Lower leg skin (tissue), 4 donors: ENCODE results near the gene TMEM147. TPM values are rescaled to one million over a fixed set of nuclear protein-coding genes. Genes with fewer than 3 reads are reported as not detected.

Experiments
- DNase-seq, 2 donors: peaks; one replicate each; pipeline ENCODE4 v3.0.0-alpha.2; 2019; ENCODE audit warnings: low spot score in 2 of 2
- H3K4me3 ChIP-seq: fragments of 200-600 bp; sonication (generic); 2 replicates; pipeline ENCODE4 v1.5.1; 2017; ENCODE audit warnings: mild to moderate bottlenecking, low read depth; ENCODE audit not compliant: poor library complexity, severe bottlenecking
- POLR2A ChIP-seq, 2 donors: fragments of 450-650 bp; IDR thresholded peaks; one replicate each; pipeline ENCODE4 v1.6.1; 2016 to 2017; ENCODE audit warnings: antibody characterized with exemption in 2 of 2, mild to moderate bottlenecking in 1 of 2, moderate library complexity in 1 of 2
- WGBS, 2 donors: methylation state at CpG; one replicate each; pipeline ENCODE4 v1.1.5; 2018; 5-methylcytosine and 5-hydroxymethylcytosine counted together
- intact Hi-C: fragments of 100-400 bp; cut with DNase I; formaldehyde crosslinking; loops from one replicate; pipeline ENCODE4 v1.15.0; 2023; ENCODE audit warnings: low total_unique reads
- total RNA-seq, 4 donors: library from RNA; depleted of rRNA; stranded (reverse); fragments of >200 nt; gene quantifications; one replicate each; pipeline ENCODE4 v1.1.0, GENCODE V29; 2016
- TF ChIP-seq, protein P1 (sequence below), 3 donors: fragments of 450-650 bp; IDR thresholded peaks; one replicate each; pipeline ENCODE4 v1.5.1; 2016; ENCODE audit warnings: antibody characterized with exemption in 3 of 3, mild to moderate bottlenecking in 3 of 3, moderate library complexity in 2 of 3

TMEM147 gene
- total RNA-seq, 4 donors from 2014 or later, result 102 to 158 (median 130) TPM

DNA sequence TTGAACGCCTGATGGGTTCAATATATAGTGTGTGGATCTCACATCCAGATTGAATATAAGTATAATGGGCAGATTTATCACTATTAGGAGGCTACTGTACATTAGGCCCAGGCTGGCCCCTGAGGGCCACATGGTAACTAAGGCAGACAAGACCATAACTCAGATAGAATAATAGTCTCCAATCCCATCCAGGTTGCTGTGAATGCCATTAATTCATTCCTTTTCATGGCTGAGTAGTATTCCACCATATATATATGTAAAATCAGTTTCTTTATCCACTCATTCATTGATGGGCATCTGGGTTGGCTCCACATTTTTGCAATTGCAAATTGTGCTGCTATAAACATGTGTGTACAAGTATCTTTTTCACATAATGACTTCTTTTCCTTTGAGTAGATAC, 32.5 kb downstream of the TMEM147 start:
- WGBS, 2 donors, result 44 to 85% methylated on average over 1 of the region's 1 CpG

DNA sequence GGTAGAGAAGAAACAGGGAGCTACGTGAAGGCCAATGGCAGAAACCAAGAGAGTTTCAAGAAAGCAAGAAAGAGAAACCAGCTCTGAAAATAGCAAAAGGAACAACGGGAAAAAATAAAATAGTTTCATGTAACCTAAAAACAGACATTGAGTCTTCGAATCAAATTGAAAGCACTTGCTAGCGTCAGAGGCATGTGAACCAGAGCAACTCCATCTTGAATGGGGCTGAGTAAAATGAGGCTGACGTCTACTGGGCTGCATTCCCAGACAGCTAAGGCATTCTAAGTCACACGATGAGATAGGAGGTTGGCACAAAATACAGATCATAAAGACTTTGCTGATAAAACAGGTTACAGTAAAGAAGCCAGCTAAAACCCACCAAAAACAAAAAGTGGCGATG, 33.3 kb downstream of the TMEM147 start:
- 67 to 70% methylated on average over 7 of the region's 7 CpGs for WGBS, 2 donors
- H3K4me3 ChIP-seq, result no peak overlapping the region
- DNase-seq, result no peak
- intact Hi-C loops, result no loop called here
- TF ChIP-seq, protein P1, sequence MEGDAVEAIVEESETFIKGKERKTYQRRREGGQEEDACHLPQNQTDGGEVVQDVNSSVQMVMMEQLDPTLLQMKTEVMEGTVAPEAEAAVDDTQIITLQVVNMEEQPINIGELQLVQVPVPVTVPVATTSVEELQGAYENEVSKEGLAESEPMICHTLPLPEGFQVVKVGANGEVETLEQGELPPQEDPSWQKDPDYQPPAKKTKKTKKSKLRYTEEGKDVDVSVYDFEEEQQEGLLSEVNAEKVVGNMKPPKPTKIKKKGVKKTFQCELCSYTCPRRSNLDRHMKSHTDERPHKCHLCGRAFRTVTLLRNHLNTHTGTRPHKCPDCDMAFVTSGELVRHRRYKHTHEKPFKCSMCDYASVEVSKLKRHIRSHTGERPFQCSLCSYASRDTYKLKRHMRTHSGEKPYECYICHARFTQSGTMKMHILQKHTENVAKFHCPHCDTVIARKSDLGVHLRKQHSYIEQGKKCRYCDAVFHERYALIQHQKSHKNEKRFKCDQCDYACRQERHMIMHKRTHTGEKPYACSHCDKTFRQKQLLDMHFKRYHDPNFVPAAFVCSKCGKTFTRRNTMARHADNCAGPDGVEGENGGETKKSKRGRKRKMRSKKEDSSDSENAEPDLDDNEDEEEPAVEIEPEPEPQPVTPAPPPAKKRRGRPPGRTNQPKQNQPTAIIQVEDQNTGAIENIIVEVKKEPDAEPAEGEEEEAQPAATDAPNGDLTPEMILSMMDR (IDR thresholded peaks at IDR 0.05), result no peak
- TF ChIP-seq POLR2A (IDR thresholded peaks at IDR 0.05), result no peak

More for the DNA sequence above, 32.5 kb downstream of the TMEM147 start:
- H3K4me3 ChIP-seq, result no peak overlapping the region
- DNase-seq, result no peak
- TF ChIP-seq, protein P1 (IDR thresholded peaks at IDR 0.05), result no peak
- TF ChIP-seq POLR2A (IDR thresholded peaks at IDR 0.05), result no peak
- intact Hi-C loops, result no loop called here

DNA sequence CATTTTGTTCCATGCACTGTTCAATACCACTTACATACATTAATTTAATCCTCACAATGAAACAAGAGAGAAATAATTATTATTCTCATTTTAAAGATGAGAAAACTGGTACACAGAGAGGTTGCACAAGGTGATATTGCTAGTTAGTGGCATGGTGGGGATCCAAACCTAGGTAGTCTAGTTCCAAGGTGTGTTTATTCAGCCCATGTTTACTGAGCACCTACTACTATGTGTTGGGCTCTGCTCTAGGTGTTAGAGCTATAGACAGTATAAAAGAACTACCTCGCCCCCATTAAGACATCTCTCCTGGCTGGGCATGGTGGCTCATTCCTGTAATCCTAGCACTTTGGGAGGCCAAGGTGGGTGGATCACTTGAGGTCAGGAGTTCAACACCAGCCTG, 37.3 kb downstream of the TMEM147 start:
- no peak overlapping the region for H3K4me3 ChIP-seq
- no peak for TF ChIP-seq POLR2A (IDR thresholded peaks at IDR 0.05)
- TF ChIP-seq, protein P1 (IDR thresholded peaks at IDR 0.05), result no peak
- intact Hi-C loops, result no loop called here
- DNase-seq, result no peak
- 71 to 83% methylated on average over 1 of the region's 1 CpG for WGBS, 2 donors

DNA sequence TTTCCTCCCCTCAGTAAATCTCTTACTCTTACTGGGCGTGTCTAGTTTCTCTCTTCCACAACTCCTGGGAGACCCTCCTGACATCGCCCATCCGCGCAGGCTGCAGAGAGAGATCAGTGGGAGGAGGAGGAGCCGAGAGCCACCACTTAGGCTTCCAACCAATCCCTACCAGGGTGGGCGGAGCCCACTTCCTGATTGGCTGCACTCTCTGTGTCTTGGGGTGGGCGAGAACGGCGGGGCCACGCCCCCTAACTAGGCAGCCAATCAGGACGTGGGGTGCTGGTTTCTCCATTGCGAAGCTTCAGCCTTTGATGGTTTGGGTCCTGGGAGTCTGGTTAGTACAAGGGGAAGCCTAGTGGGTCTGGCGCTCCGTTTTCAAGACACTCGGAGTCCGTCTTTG, 40.4 kb downstream of the TMEM147 start, which contains the start of gene PMIS2:
TSS of gene PMIS2 (plus strand) at position 326 of the 400 bp plus-strand sequence. CDS start 87 bp downstream, outside the sequence.
- no peak for DNase-seq
- no peak for TF ChIP-seq POLR2A (IDR thresholded peaks at IDR 0.05)
- TF ChIP-seq, protein P1 (IDR thresholded peaks at IDR 0.05), result no peak
- 33 to 42% methylated on average over 16 of the region's 16 CpGs for WGBS, 2 donors
- no peak within 1 kb of the TSS for H3K4me3 ChIP-seq
- intact Hi-C loops, result no loop called here

DNA sequence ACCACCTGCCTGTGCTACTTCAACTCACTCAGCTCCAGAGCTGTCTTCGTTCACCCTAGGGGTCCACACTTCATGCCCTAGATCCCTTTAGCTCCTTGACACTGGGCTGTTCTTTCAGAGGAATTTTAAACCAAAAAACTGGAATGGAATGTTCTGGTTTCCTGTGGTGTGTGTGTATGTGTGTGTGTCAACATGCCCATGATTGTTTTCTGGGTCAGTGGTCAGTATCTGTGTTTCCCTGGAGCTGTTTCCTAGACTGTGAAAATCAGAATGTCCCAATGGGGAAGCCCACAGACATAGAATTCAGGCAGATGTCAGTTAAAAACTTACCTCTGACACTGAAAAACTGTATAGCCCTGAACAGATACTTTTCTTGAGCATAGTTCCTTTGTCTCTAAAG, 41.9 kb downstream of the TMEM147 start:
- intact Hi-C loops, result no loop called here
- TF ChIP-seq, protein P1 (IDR thresholded peaks at IDR 0.05), result no peak
- TF ChIP-seq POLR2A (IDR thresholded peaks at IDR 0.05), result no peak
- 48 to 53% methylated on average over 1 of the region's 1 CpG for WGBS, 2 donors
- no peak for DNase-seq
- no peak overlapping the region for H3K4me3 ChIP-seq

DNA sequence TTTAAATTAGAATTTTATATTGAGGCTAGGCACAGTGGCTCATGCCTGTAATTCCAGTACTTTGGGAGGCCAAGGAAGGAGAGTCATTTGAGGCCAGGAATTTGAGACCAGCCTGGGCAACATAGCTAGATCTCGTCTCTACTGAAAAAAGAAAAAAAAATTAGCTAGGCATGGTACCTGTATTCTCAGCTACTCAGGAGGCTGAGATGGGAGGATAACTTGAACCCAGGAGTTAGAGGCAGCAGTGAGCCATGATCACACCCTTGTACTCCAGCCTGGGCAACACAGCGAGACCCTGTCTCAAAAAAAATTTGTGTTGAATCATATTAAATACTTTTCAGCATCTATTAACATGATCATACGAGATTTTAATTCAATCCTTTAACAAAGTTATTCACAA, 45.4 kb downstream of the TMEM147 start:
- intact Hi-C loops, result no loop called here
- H3K4me3 ChIP-seq, result no peak overlapping the region
- no peak for DNase-seq
- TF ChIP-seq, protein P1 (IDR thresholded peaks at IDR 0.05), result no peak
- TF ChIP-seq POLR2A (IDR thresholded peaks at IDR 0.05), result no peak
- WGBS, 2 donors, result 74 to 80% methylated on average over 3 of the region's 3 CpGs
